ENCODE results near the gene SETBP1.

The SETBP1 gene

GRCh38 chr18:44849361-44849760 lies 168.7 kb downstream of the SETBP1 start:
- DNase-seq = no peak

GRCh38 chr18:44850001-44850400 lies 169.3 kb downstream of the SETBP1 start:
- DNase-seq = no peak

GRCh38 chr18:44851856-44852621 lies 171.4 kb downstream of the SETBP1 start:
- DNase-seq = no peak

GRCh38 chr18:44852818-44853217 lies 172.1 kb downstream of the SETBP1 start:
- DNase-seq = no peak

- DNase-seq = no peak
Observed at GRCh38 chr18:44853430-44853829, 172.7 kb downstream of the SETBP1 start.

- no peak for DNase-seq
Observed at GRCh38 chr18:44855681-44856080, 175.0 kb downstream of the SETBP1 start.

- DNase-seq = no peak
Observed at GRCh38 chr18:44856157-44856556, 175.5 kb downstream of the SETBP1 start.

DNA sequence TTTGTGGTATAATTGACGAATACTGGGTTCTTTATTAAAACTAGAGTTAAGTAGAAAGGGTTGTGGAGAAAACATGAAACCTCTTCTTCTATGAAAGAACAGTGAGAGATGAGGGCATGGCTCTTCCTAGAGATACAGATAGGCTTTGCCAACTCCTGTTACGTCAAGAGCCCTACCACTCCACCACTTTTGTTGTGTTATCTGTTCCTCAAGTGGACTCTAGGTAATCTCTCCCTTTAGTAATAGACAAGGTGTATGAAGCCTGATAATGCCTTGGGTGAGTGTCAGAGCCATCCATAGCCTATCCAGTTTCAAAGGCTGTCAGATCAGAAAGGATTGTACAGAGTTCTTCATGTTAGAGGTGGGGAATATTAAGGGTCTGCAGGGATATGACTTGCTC lies 176.4 kb downstream of the SETBP1 start:
- no peak for DNase-seq

- DNase-seq = no peak
Observed at GRCh38 chr18:44857744-44858491, 177.2 kb downstream of the SETBP1 start.

DNA sequence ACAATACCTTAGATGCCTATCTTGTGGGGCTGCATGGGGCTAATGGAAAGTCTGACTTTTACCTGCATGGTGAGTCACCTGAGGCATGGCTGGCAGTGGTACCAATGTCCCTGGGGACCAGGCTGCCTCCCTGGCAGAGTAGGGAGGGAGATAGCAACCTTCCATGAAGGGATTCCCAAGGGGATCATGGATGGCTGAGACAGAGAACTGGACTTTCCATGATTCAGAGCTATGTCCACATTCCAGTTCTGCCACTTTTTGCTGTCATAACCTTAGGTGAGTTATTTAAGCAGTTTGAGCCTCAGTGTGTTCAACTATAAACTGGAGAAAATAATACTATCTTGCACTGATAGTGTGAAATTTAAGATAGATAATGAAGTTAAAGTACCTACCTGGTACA lies 178.6 kb downstream of the SETBP1 start:
- DNase-seq = no peak

DNA sequence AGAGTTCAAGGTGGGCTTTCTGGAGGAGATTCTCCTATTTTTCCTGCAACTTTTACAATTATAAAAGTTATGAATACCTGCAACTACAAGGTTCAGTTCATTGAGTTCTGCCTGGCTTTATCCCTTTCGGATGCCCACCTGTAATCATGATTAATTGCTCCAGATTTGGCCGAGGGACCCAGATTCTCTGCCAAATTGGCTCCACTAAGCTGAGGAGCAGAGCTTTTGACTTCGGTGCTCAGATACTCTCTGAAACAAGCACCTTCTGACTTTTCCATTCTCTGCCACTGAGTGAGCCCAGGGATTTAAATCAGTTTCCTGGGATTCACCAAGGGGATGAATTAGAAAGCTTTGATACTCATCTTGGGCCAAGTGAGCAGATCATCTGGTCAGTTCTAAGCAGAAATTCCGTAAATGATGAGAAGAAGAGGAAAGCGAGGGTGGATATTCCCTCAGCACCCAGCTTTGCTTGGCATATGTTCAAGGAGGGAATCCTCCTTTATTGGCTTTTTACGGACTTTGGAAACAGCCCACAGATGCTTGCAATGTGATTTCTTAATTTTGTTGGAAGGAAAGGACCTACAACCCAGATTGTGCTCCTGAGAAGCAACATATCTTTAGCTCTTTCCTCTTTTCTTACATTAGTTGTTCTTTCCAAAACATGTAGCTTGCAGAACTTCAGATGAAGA lies 179.2 kb downstream of the SETBP1 start:
- no peak for DNase-seq

GRCh38 chr18:44862112-44862511 lies 181.4 kb downstream of the SETBP1 start:
- no peak for DNase-seq

DNA sequence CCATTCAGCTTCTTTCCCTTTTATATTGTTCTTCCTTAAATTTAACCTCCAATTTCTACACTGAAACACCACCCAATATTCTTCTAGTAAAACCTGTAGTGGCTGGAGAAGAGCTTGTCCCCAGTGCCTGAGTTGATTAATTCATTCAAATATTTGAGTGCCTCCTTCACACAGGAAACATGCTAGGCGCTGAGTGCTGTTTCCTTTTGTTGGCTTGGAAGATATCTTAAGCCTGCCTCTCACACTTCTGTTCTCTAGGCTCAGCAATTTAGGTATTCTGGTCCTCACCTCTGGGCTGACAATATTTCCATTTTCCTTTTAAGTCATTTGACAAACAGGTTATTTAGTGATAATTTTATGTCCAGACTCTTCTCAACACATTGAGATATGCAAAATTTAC lies 185.4 kb downstream of the SETBP1 start:
- DNase-seq = no peak

- no peak for DNase-seq
Observed at GRCh38 chr18:44869533-44869932, 188.8 kb downstream of the SETBP1 start.

DNA sequence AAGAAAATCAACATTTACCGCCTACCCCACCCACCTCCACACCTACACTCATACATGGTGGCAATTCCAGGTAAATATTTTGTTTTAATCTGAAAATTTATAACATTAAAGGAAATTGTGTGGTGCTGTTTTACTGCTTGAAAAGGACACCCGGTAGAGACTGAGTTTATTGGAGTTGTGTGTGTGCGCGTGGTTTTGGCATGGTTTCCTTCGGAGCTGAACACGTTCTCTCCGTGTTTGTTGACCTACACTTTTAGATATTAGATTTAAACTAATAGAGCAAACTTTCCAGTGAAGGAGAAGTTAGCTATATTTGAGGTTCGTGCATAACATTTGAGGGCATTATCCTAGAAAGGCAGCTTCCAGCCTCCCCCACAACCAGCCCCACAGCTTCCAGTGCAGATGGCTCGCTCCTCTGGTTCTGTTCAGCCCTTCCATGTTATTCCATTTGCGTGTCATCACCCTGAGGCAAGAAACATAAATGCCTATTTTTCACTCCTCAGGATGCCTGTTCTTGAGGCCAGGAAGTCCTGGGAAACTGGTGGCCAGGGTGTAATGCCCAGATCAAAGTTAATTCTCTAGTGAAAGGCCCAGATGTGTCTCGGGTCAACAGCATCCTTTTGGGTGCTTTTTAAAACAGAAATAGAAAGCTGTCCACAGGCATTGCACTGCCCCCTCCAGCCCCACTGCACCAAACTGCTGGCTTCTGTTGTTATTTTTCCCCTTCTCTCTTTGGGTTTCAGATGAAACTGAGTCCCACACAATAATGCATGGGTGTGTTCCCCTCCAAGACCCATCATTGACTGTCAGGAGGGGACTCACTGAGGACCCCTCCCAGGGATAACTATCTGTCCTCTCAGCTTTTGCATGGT lies 190.2 kb downstream of the SETBP1 start:
- DNase-seq = no peak

DNA sequence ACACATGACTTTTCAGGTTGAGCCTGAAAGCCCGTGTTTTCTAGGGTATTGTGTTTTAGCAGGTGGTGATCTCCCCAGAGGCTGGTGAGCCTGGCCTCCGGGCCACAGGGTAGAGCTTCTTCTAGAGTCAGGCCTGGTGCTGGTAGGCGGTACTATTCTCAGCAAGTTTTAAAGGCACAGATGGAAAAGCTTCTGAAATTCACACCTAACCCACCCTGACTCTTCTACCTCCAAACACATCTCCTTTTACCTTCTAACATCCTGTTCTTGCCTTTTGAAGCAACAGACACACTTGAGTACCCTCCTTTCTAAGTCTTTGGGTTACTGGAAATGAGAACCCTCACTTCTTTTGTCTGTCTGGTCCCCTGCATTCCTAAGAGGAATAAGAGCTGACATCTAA lies 191.1 kb downstream of the SETBP1 start:
- DNase-seq = no peak

GRCh38 chr18:44876024-44876423 lies 195.3 kb downstream of the SETBP1 start:
- DNase-seq = no peak

- no peak for DNase-seq
Observed at GRCh38 chr18:44876755-44877154, 196.1 kb downstream of the SETBP1 start.

GRCh38 chr18:44878335-44878734 lies 197.6 kb downstream of the SETBP1 start:
- no peak for DNase-seq

DNA sequence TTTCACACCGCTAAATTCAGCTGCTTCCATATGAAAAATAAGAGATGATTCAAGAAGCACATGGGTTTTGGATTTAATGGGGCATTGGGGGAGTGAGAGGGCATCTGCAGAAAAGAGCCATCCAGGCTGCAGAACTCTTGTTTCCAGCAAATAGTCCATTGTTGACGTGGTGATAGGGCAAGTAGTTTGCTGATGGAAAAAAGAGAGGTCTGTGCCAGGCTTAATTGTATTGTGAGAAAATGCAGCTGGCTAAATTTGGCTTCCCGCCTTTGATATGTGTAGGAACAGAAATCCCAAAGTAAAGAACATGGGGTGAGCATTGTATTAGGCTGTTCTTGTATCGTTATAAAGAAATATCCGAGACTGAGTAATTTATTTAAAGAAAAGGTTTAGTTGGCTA lies 199.5 kb downstream of the SETBP1 start:
- peak; percentile 10 for DNase-seq

DNA sequence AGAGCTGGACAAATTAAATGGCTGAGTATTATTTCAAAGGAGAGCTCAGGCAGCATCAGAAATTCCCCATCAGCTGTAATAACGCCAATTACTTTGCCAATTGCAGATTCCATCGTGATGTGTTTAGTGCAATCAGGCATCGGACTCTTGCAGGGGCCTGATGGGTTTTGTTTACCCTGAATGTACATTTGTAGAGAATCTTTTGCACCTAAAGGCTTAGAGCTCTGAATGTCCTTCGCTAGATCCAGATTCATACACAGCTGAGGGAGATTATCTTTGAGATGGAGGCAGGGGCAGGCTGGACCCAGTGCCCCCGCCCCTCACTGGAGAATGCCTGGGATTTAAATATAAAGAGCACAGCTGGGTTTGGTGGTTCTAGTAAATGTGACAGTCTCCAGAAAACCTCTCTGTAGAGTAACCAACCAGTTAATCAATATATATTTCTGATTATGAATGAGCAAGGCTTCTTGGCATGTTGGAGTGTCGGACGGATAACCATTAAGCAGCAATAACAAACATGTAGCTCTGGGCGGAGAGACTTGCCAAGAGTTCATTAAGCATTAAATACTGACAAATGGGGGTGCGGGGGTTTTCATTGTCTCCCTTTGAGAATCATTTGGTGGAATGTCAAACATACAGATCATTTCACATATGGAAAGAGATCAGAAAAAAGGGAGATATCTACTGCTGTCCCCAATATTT lies 200.9 kb downstream of the SETBP1 start:
- DNase-seq = no peak

Measured in midbrain (tissue), 1 donor.